Fibroblast of skin of right quadriceps (primary cell): ENCODE data around the gene GJD2.

Source experiments
- DNase-seq: peaks from one replicate; pipeline ENCODE4 v3.0.0-alpha.2; 2013

Gene GJD2

DNA sequence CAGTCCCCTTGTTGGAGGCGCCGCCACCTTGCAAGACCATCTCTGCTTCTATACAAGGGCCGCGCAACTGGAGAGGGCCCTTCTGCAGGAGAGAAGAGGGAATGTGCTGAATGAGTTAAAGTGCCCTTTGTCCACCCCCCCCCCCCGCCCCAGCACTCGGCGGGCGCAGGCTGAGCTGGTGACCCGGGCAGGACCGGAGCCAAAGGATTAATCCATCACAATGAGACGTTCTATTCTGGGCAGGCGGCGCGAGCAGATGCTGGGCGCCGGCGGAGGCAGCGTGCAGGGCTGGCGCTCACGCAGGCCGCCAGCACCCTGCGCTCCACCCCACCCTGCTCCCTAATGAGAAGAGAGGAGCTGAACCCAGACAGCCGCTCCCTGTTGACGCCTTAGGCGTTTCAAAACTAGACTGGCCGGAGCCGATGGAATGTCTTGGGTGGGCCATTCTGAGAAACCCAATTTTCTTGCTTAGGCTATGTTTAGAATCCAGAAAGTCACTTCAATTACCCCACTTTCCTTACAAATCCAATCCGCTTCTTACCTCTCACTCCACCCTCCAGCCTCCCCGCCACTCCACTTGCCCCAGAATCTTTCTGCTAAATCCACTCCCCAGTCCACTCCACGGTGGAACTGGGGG is 32.9 kb downstream of the GJD2 start:
- DNase-seq = peak; percentile 66

DNA sequence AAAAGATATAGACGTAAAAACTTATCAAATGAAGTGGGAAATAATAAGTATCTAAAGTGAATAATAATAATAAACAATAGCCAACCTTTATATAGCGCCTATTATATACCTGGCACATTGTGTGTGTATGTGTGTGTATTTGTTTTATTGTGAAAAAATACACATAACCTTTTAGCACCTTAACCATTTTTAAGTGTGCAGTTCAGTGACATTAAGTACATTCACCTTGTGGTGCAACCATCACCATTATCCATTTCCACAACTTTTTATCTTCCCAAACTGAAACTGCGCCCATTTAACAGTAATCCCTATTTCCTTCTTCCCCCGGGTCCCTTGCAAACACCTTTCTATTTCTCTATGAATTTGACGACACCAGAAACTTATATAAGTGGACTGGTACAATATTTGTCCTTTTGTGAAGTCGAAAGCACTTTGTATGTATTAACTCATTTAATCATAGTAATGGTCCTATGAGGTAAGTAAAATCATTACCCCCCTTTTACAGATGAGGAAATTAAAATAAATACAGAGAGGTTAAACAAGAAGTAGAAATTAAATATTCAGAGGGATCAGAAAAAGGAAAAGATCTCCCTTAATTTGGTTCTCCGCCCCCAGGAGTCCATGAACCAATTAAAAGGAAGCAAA is 33.5 kb downstream of the GJD2 start:
- no peak for DNase-seq

DNA sequence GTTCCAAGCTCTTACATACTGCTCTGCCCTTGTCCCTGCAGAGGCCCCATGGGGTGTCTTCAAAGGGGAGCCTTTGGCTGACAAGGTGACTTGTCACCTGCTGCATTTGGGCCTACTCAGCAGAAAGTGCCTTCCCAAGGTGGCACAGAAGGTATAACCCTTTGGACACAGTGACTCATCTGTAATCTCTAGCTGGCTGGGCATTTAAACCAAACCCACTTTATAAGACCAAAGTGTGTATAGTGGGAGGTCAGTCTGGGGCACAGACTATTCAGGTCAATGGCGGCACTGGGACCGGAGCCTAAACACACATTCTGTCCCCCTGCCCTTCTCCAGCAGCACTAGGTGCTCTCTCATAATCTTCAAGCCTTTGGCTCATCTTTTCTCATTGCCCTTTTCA is 35.1 kb downstream of the GJD2 start:
- DNase-seq = no peak

- DNase-seq = no peak
These were observed 35.8 kb downstream of the GJD2 start for GRCh38 chr15:34718681-34719665.

DNA sequence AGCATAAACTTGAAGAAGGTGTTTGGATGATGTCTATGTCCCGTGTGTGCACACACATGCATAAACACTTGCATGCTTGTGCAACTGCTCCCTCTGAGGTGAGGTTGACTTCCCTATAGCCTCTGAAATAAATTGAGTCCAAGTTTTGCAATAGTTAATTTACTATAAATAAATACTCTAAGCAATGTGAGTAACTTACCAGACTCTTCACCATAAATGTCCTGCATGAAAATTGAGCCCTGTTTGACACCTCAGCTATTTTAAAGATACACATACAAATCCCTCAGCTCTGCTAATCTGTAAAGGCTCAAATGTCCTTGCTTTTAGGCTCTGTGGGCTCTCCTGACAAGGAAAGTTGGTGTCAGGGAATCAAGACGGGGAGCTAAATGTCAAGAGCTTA is 37.1 kb downstream of the GJD2 start:
- no peak for DNase-seq

GRCh38 chr15:34716111-34716510 is 38.7 kb downstream of the GJD2 start:
- no peak for DNase-seq

GRCh38 chr15:34714476-34715121 is 40.2 kb downstream of the GJD2 start:
- no peak for DNase-seq

DNA sequence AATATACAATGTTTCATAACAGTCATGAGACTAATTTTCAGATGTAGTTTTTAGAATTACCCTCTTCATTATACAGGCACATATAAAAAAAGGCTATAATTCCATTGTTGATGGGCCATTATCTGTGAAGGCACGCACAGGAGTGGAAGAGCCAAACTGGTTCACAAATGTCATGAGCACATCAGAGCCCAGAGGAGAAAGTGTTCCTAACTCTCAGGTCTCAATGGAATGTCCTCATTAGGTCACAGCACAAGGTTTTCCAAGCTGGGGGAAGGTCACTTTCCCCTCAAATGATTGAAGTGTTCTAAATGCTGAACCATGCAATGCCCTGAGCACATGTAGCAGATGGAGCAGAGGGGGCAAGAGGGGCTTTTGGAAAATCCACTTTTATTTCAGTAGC is 41.2 kb downstream of the GJD2 start:
- no peak for DNase-seq

- peak; percentile 38 for DNase-seq
These were observed 44.9 kb downstream of the GJD2 start for GRCh38 chr15:34709866-34710265.

- DNase-seq = peak; percentile 52
These were observed 46.4 kb downstream of the GJD2 start for GRCh38 chr15:34708422-34708821.

GRCh38 chr15:34701536-34701935 is 53.3 kb downstream of the GJD2 start:
- DNase-seq = no peak
